T-cell (primary cell): Measurements from ENCODE around the gene CTXND2. TPM values are rescaled to one million over a fixed set of nuclear protein-coding genes. Genes with fewer than 3 reads are reported as not detected.
"Not testable (repeated sequence)": the region's sequence is repeated elsewhere in the genome, so short reads cannot be mapped to it uniquely, and the experiment has no call there.

ENCODE experiments used
- ATAC-seq, 4 experiments: fragments of 200-7000 bp in 3 of 4; fragments of 150-1000 bp in 1 of 4; cut with Tn5 transposase; replicated peaks in 1 of 4; 1 replicate in 3 of 4; 2 replicates in 1 of 4; pipeline ENCODE4 v1.10.0; 2021; ENCODE audit warnings: moderate library complexity in 3 of 4, mild to moderate bottlenecking in 2 of 4, moderate number of reproducible peaks in 1 of 4
- CTCF ChIA-PET, 2 donors: fragments of 300-600 bp; sonication (Branson Sonifier 250); formaldehyde crosslinking; loops; one replicate each; lab custom pipeline; 2022; ENCODE audit warnings: antibody characterized with exemption in 2 of 2; lab: Charles Lee
- POLR2A ChIA-PET, 2 donors: fragments of 300-600 bp; sonication (Branson Sonifier 250); formaldehyde crosslinking; loops; one replicate each; lab custom pipeline; 2022; ENCODE audit warnings: antibody characterized with exemption in 2 of 2; lab: Charles Lee
- DNase-seq, 35 experiments: peaks; one replicate each; pipeline versions ENCODE4 v3.0.0 to v3.0.0-alpha.2; 2013 to 2023
- H3K27ac ChIP-seq: one replicate; pipeline ENCODE4 v1.5.1; 2013; ENCODE audit warnings: low read length
- H3K27me3 ChIP-seq, 2 experiments: replicated peaks in 1 of 2; 1 replicate in 1 of 2; 2 replicates in 1 of 2; pipeline versions ENCODE4 v1.6.1 to v1.7.0; 2013; ENCODE audit warnings: low read length in 1 of 2, mixed read lengths in 1 of 2; ENCODE audit not compliant: control insufficient read depth in 2 of 2, insufficient read depth in 2 of 2; ENCODE audit errors: extremely low read depth in 1 of 2
- H3K36me3 ChIP-seq, 2 donors: 1 replicate in 1 of 2; 2 replicates in 1 of 2; pipeline versions ENCODE4 v1.6.1 to v1.7.0; 2013; ENCODE audit warnings: low read length in 1 of 2; ENCODE audit not compliant: control insufficient read depth in 2 of 2, insufficient read depth in 1 of 2; ENCODE audit errors: extremely low read depth in 1 of 2
- H3K4me1 ChIP-seq, 2 experiments: 1 replicate in 1 of 2; 2 replicates in 1 of 2; pipeline versions ENCODE4 v1.6.1 to v1.7.0; 2013; ENCODE audit warnings: low read length in 2 of 2, mixed read lengths in 1 of 2; ENCODE audit not compliant: insufficient read depth in 2 of 2, control insufficient read depth in 1 of 2; ENCODE audit errors: extremely low read depth in 1 of 2
- H3K4me3 ChIP-seq, 2 donors: 1 replicate in 1 of 2; 2 replicates in 1 of 2; pipeline versions ENCODE4 v1.5.1 to v1.7.0; 2013; ENCODE audit warnings: mild to moderate bottlenecking in 2 of 2, low read length in 1 of 2, moderate library complexity in 1 of 2; ENCODE audit not compliant: control insufficient read depth in 1 of 2; ENCODE audit errors: extremely low read depth in 1 of 2
- H3K9me3 ChIP-seq: 2 replicates; pipeline ENCODE4 v1.7.0; 2013
- H3K27ac Mint-ChIP-seq, 2 donors: one replicate each; pipeline ENCODE4 v1.8.0; 2020 to 2021; ENCODE audit warnings: mild to moderate bottlenecking in 2 of 2, mixed read lengths in 2 of 2
- H3K27me3 Mint-ChIP-seq, 2 donors: one replicate each; pipeline ENCODE4 v1.8.0; 2021 to 2022; ENCODE audit warnings: mixed read lengths in 2 of 2
- H3K36me3 Mint-ChIP-seq: one replicate; pipeline ENCODE4 v1.8.0; 2021; ENCODE audit warnings: mixed read lengths
- H3K4me1 Mint-ChIP-seq, 3 donors: one replicate each; pipeline ENCODE4 v1.8.0; 2020 to 2022; ENCODE audit warnings: mixed read lengths in 3 of 3, mild to moderate bottlenecking in 1 of 3
- H3K4me3 Mint-ChIP-seq, 3 donors: one replicate each; pipeline ENCODE4 v1.8.0; 2020 to 2022; ENCODE audit warnings: mild to moderate bottlenecking in 3 of 3, mixed read lengths in 3 of 3, moderate library complexity in 3 of 3
- H3K9me3 Mint-ChIP-seq, 3 donors: one replicate each; pipeline ENCODE4 v1.8.0; 2020 to 2022; ENCODE audit warnings: mixed read lengths in 3 of 3
- WGBS: methylation state at CpG from one replicate; pipeline ENCODE4 v1.1.5; 2013; ENCODE audit warnings: missing lambda C conversion rate; ENCODE audit not compliant: insufficient coverage; 5-methylcytosine and 5-hydroxymethylcytosine counted together
- total RNA-seq, 35 experiments: library from RNA in 6 of 35; stranded (reverse) in 6 of 35; fragments of 120-200 nt in 1 of 35; gene quantifications; one replicate each; pipeline versions ENCODE4 v1.2.1 to v1.2.4 and lab custom pipeline; 2013 to 2026

The CTXND2 gene
- total RNA-seq, 5 donors from 2014 or later (not counting 1 experiment from before 2014, with no cell fraction given) = not detected

DNA sequence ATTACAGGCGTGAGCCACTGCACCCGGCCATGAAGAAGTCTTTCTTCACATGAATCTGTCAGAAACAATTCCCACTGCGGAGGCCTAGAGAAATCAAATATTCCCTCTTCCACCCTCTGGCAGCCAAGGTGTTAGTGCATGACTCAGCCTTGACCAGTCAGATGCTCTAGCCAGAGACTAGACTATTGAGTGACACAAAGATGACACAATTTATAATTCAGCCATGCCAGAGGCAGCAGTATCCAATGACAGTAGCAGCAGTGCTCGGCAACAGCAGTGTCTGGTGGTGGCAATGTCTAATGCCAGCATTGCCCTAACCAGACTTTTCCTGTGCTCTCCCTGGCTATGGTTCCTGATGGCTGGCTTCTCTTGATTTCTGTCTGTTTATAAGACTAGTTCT is 8.7 kb downstream of the CTXND2 start:
- CTCF ChIA-PET = no interaction called here
- no peak overlapping the region for H3K27ac ChIP-seq
- H3K36me3 ChIP-seq = no peaks in the 10 kb centered on the region
- H3K9me3 ChIP-seq = no peaks in the 10 kb centered on the region
- H3K27me3 ChIP-seq = peaks cover 0 to 4% of the 10 kb centered on the region in 2 experiments
- peaks cover 0 to 4% of the 10 kb centered on the region in 2 donors for H3K27me3 Mint-ChIP-seq
- POLR2A ChIA-PET = interaction anchor here in 1 of 2 donors (0.7 kb wide), 1 partner anchor 137 kb away, joined by 4 read pairs; no protein-coding TSS in a partner anchor
- H3K36me3 Mint-ChIP-seq = no peaks in the 10 kb centered on the region
- no peak overlapping the region for H3K4me3 ChIP-seq
- no peak overlapping the region for H3K27ac Mint-ChIP-seq
- peaks cover 4 to 12% (median 12%) of the 10 kb centered on the region in 3 donors for H3K4me1 Mint-ChIP-seq
- no peak for DNase-seq
- no peak overlapping the region for H3K4me3 Mint-ChIP-seq
- H3K4me1 ChIP-seq = peaks cover under 1 to 4% of the 10 kb centered on the region in 2 experiments
- ATAC-seq = no peak
- no peaks in the 10 kb centered on the region for H3K9me3 Mint-ChIP-seq
- 100% methylated on average over 2 of the region's 4 CpGs for WGBS

- H3K36me3 Mint-ChIP-seq, H3K9me3 ChIP-seq, H3K4me3 Mint-ChIP-seq, POLR2A ChIA-PET, H3K9me3 Mint-ChIP-seq, H3K36me3 ChIP-seq, H3K27me3 ChIP-seq, H3K27ac Mint-ChIP-seq, H3K27ac ChIP-seq, CTCF ChIA-PET, DNase-seq, ATAC-seq, H3K4me1 Mint-ChIP-seq, H3K27me3 Mint-ChIP-seq, H3K4me3 ChIP-seq, H3K4me1 ChIP-seq: not testable (repeated sequence)
- 97% methylated on average over 8 of the region's 8 CpGs for WGBS
These were observed 12.9 kb downstream of the CTXND2 start for GRCh38 chr1:150899795-150900194.

DNA sequence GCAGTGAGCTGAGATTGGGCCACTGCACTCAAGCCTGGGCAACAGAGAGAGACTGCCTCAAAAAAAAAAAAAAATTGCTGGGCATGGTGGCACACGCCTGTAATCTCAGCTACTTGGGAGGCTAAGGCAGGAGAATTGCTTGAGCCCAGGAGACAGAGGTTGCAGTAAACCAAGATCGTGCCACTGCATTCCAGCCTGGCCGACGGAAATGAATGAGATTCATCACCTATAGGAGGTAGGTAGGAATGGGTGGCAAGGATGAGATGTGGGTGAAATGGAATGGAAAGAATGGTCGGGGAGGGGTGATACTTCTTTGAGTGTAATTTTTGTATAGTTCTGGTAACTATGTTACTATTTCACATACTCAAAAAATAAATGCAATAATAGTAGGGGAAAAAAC is 15.4 kb downstream of the CTXND2 start:
- no peak overlapping the region for H3K4me3 Mint-ChIP-seq
- Histone ChIP-seq H3K9me3 (no peaks in the 10 kb centered on the region), H3K4me3 (no peak overlapping the region), H3K27ac (no peak overlapping the region), H3K4me1 (no peaks in the 10 kb centered on the region), H3K36me3 (no peaks in the 10 kb centered on the region), H3K27me3 (peaks cover 0 to 2% of the 10 kb centered on the region in 2 experiments)
- POLR2A ChIA-PET = no interaction called here
- H3K4me1 Mint-ChIP-seq = no peaks in the 10 kb centered on the region
- H3K27ac Mint-ChIP-seq = no peak overlapping the region
- CTCF ChIA-PET = interaction anchor here in 1 of 2 donors (0.7 kb wide), 1 partner anchor 239 kb away, joined by 3 read pairs; no protein-coding TSS in a partner anchor
- DNase-seq = no peak
- no peaks in the 10 kb centered on the region for H3K36me3 Mint-ChIP-seq
- no peak for ATAC-seq
- H3K9me3 Mint-ChIP-seq = no peaks in the 10 kb centered on the region
- H3K27me3 Mint-ChIP-seq = no peaks in the 10 kb centered on the region
- 96% methylated on average over 4 of the region's 5 CpGs for WGBS

DNA sequence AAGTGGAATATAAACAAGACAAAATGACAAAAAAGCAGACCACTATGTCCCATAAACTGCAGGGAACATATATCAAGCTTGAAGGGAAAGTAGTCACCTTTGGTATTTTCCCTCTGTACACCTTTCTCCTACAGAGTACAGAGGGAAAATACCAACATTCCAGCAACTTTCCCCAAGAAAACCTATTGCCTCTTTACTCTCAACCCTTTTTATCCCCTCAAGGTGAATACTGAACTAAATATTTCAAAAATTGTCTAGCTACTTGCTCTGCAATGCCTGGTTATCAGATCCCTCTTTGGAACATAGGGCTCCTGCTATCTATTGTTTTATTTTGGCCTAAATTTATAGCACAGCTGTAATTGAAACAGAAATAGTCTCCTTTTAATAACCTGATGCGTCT is 15.8 kb downstream of the CTXND2 start:
- Mint-ChIP-seq H3K27ac (no peak overlapping the region), H3K4me1 (no peaks in the 10 kb centered on the region), H3K4me3 (no peak overlapping the region), H3K27me3 (no peaks in the 10 kb centered on the region), H3K9me3 (no peaks in the 10 kb centered on the region), H3K36me3 (no peaks in the 10 kb centered on the region)
- Histone ChIP-seq H3K27ac (no peak overlapping the region), H3K9me3 (no peaks in the 10 kb centered on the region), H3K4me1 (no peaks in the 10 kb centered on the region), H3K36me3 (no peaks in the 10 kb centered on the region), H3K27me3 (no peaks in the 10 kb centered on the region), H3K4me3 (no peak overlapping the region)
- no CpG with 5 or more reads among the region's 1 CpG for WGBS
- ATAC-seq (no peak), DNase-seq (no peak)
- POLR2A ChIA-PET = no interaction called here
- CTCF ChIA-PET = no interaction called here

DNA sequence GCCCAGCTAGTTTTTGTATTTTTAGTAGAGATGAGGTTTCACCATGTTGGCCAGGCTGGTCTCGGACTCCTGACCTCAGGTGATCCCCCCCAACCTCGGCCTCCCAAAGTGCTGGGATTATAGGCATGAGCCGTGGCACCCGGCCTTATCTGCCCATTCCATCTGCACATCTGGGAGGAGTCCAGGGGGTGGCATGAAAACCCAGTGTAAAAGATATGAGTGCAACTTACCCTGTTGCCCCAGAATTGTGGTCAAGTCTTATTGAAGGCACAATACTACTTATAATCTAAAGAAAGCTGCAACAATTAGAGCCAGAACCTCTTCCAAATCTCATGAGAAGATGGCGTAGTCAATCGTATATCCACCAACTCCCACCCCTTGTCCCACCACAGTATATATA is 18.4 kb downstream of the CTXND2 start:
- Histone ChIP-seq H3K27me3 (no peaks in the 10 kb centered on the region), H3K27ac (no peak overlapping the region), H3K9me3 (no peaks in the 10 kb centered on the region), H3K4me3 (no peak overlapping the region), H3K36me3 (no peaks in the 10 kb centered on the region), H3K4me1 (no peaks in the 10 kb centered on the region)
- ChIA-PET POLR2A (no interaction called here), CTCF (interaction anchor here in 1 of 2 donors (0.6 kb wide), 1 partner anchor 589 kb away, joined by 3 read pairs; no protein-coding TSS in a partner anchor)
- peaks cover 0 to 3% (median 0%) of the 10 kb centered on the region in 3 donors for H3K4me1 Mint-ChIP-seq
- H3K4me3 Mint-ChIP-seq = no peak overlapping the region
- DNase-seq (no peak), ATAC-seq (no peak)
- no peaks in the 10 kb centered on the region for H3K36me3 Mint-ChIP-seq
- H3K27ac Mint-ChIP-seq = no peak overlapping the region
- 100% methylated on average over 2 of the region's 6 CpGs for WGBS
- no peaks in the 10 kb centered on the region for H3K27me3 Mint-ChIP-seq
- H3K9me3 Mint-ChIP-seq = no peaks in the 10 kb centered on the region

DNA sequence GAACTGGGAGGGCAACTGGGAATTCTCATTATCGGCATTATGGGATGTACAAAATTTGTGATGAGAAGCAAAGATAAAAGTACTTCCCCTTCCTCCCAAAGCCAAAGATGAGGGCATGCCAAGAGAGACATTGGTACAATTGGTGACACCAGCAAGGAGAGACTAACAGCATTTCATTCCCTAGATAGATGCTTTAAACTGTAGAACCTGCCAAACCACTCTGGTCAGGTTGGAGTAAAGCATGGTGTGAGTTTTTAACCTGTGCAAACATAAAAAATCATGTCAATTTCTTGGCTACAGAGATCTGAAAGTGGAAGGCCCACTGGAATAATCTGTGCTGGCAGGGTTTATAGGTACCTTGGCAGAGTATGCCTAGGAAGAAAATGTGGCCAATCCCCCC is 19.4 kb downstream of the CTXND2 start:
- ChIA-PET POLR2A (interaction anchor here in 1 of 2 donors (0.6 kb wide), 1 partner anchor 89 kb away, joined by 4 read pairs; no protein-coding TSS in a partner anchor), CTCF (interaction anchor here in 1 of 2 donors (0.6 kb wide), 1 partner anchor 139 kb away, joined by 10 read pairs; no protein-coding TSS in a partner anchor)
- no peak overlapping the region for H3K4me3 Mint-ChIP-seq
- no peak overlapping the region for H3K27ac Mint-ChIP-seq
- Histone ChIP-seq H3K36me3 (no peaks in the 10 kb centered on the region), H3K4me3 (no peak overlapping the region), H3K27me3 (no peaks in the 10 kb centered on the region), H3K4me1 (no peaks in the 10 kb centered on the region), H3K9me3 (no peaks in the 10 kb centered on the region), H3K27ac (no peak overlapping the region)
- peaks cover 0 to 3% (median 0%) of the 10 kb centered on the region in 3 donors for H3K4me1 Mint-ChIP-seq
- H3K27me3 Mint-ChIP-seq = no peaks in the 10 kb centered on the region
- no CpG with 5 or more reads among the region's 1 CpG for WGBS
- ATAC-seq = no peak
- no peaks in the 10 kb centered on the region for H3K9me3 Mint-ChIP-seq
- no peak for DNase-seq
- H3K36me3 Mint-ChIP-seq = no peaks in the 10 kb centered on the region
